ENCODE data around the gene GREB1.
"Not testable (repeated sequence)": the region's sequence is repeated elsewhere in the genome, so short reads cannot be mapped to it uniquely, and the experiment has no call there.

Gene GREB1

GRCh38 chr2:11659115-11659475 lies 125.2 kb downstream of the GREB1 start:
- H3K4me3 Mint-ChIP-seq: no peak overlapping the region
- H3K27ac Mint-ChIP-seq: no peak overlapping the region
- peaks cover 25 to 45% of the 10 kb centered on the region in 2 donors for H3K27me3 Mint-ChIP-seq
- peaks cover 7 to 11% of the 10 kb centered on the region in 2 donors for H3K9me3 Mint-ChIP-seq
- ATAC-seq (replicated peaks) (no peak), DNase-seq (no peak)
- H3K4me1 Mint-ChIP-seq: no peaks in the 10 kb centered on the region
- H3K36me3 Mint-ChIP-seq: peaks cover 5 to 9% of the 10 kb centered on the region in 2 donors

GRCh38 chr2:11659851-11660250 lies 126.0 kb downstream of the GREB1 start:
- Mint-ChIP-seq H3K27me3 (peaks cover 25 to 46% of the 10 kb centered on the region in 2 donors), H3K4me3 (no peak overlapping the region), H3K9me3 (peaks cover 7 to 11% of the 10 kb centered on the region in 2 donors), H3K27ac (no peak overlapping the region), H3K36me3 (peaks cover 5 to 9% of the 10 kb centered on the region in 2 donors), H3K4me1 (no peaks in the 10 kb centered on the region)
- DNase-seq (no peak), ATAC-seq (replicated peaks) (no peak)

- not testable (repeated sequence) for H3K27ac Mint-ChIP-seq; H3K4me3 Mint-ChIP-seq; ATAC-seq (replicated peaks); H3K36me3 Mint-ChIP-seq; H3K4me1 Mint-ChIP-seq; DNase-seq
- H3K27me3 Mint-ChIP-seq: peaks cover 22 to 43% of the 10 kb centered on the region in 2 donors
- H3K9me3 Mint-ChIP-seq: peaks cover 7 to 11% of the 10 kb centered on the region in 2 donors
These were observed 126.6 kb downstream of the GREB1 start for GRCh38 chr2:11660396-11660795.

GRCh38 chr2:11661891-11662435 lies 128.1 kb downstream of the GREB1 start:
- no peak overlapping the region for H3K4me3 Mint-ChIP-seq
- no peak for ATAC-seq (replicated peaks)
- H3K36me3 Mint-ChIP-seq: peaks cover 5 to 9% of the 10 kb centered on the region in 2 donors
- peaks cover 7 to 11% of the 10 kb centered on the region in 2 donors for H3K9me3 Mint-ChIP-seq
- peaks cover 21 to 45% of the 10 kb centered on the region in 2 donors for H3K27me3 Mint-ChIP-seq
- DNase-seq: no peak
- no peaks in the 10 kb centered on the region for H3K4me1 Mint-ChIP-seq
- no peak overlapping the region for H3K27ac Mint-ChIP-seq

- Mint-ChIP-seq H3K9me3 (peaks cover 7 to 11% of the 10 kb centered on the region in 2 donors), H3K27ac (no peak overlapping the region), H3K4me3 (no peak overlapping the region), H3K4me1 (no peaks in the 10 kb centered on the region), H3K27me3 (peaks cover 26 to 40% of the 10 kb centered on the region in 2 donors), H3K36me3 (peaks cover 5 to 9% of the 10 kb centered on the region in 2 donors)
- no peak for DNase-seq
- ATAC-seq (replicated peaks): no peak
These were observed 129.0 kb downstream of the GREB1 start for GRCh38 chr2:11662882-11663281.

- H3K27ac Mint-ChIP-seq: no peak overlapping the region
- DNase-seq: no peak
- H3K36me3 Mint-ChIP-seq: peaks cover 5 to 9% of the 10 kb centered on the region in 2 donors
- H3K4me1 Mint-ChIP-seq: no peaks in the 10 kb centered on the region
- peaks cover 7 to 11% of the 10 kb centered on the region in 2 donors for H3K9me3 Mint-ChIP-seq
- no peak overlapping the region for H3K4me3 Mint-ChIP-seq
- H3K27me3 Mint-ChIP-seq: peaks cover 26 to 46% of the 10 kb centered on the region in 2 donors
- no peak for ATAC-seq (replicated peaks)
These were observed 129.6 kb downstream of the GREB1 start for GRCh38 chr2:11663427-11663826.

- H3K4me3 Mint-ChIP-seq: no peak overlapping the region
- ATAC-seq (replicated peaks) (no peak), DNase-seq (no peak)
- H3K4me1 Mint-ChIP-seq: peaks cover under 1 to 3% of the 10 kb centered on the region in 2 donors
- H3K27me3 Mint-ChIP-seq: peaks cover 29 to 55% of the 10 kb centered on the region in 2 donors
- peaks cover 7 to 13% of the 10 kb centered on the region in 2 donors for H3K36me3 Mint-ChIP-seq
- H3K27ac Mint-ChIP-seq: no peak overlapping the region
- peaks cover 7 to 15% of the 10 kb centered on the region in 2 donors for H3K9me3 Mint-ChIP-seq
These were observed 131.2 kb downstream of the GREB1 start for GRCh38 chr2:11665028-11665427.

- ATAC-seq (replicated peaks): no peak
- peaks cover 30 to 60% of the 10 kb centered on the region in 2 donors for H3K27me3 Mint-ChIP-seq
- peaks cover 8 to 15% of the 10 kb centered on the region in 2 donors for H3K9me3 Mint-ChIP-seq
- H3K4me1 Mint-ChIP-seq: peaks cover 6 to 8% of the 10 kb centered on the region in 2 donors
- H3K36me3 Mint-ChIP-seq: peaks cover 7 to 13% of the 10 kb centered on the region in 2 donors
- DNase-seq: no peak
- H3K4me3 Mint-ChIP-seq: no peak overlapping the region
- no peak overlapping the region for H3K27ac Mint-ChIP-seq
These were observed 131.9 kb downstream of the GREB1 start for GRCh38 chr2:11665510-11666362.

GRCh38 chr2:11667194-11667593 lies 133.3 kb downstream of the GREB1 start:
- Mint-ChIP-seq H3K27me3 (peaks cover 21 to 47% of the 10 kb centered on the region in 2 donors), H3K4me1 (peaks cover 6 to 8% of the 10 kb centered on the region in 2 donors), H3K4me3 (no peak overlapping the region), H3K9me3 (peaks cover 7 to 11% of the 10 kb centered on the region in 2 donors), H3K36me3 (peaks cover 4 to 9% of the 10 kb centered on the region in 2 donors), H3K27ac (no peak overlapping the region)
- DNase-seq (no peak), ATAC-seq (replicated peaks) (no peak)

- H3K36me3 Mint-ChIP-seq: peaks cover 2 to 6% of the 10 kb centered on the region in 2 donors
- peaks cover 10 to 14% of the 10 kb centered on the region in 2 donors for H3K4me1 Mint-ChIP-seq
- H3K9me3 Mint-ChIP-seq: peaks cover 6 to 9% of the 10 kb centered on the region in 2 donors
- ATAC-seq (replicated peaks) (no peak), DNase-seq (no peak)
- no peak overlapping the region for H3K4me3 Mint-ChIP-seq
- H3K27me3 Mint-ChIP-seq: peaks cover 21 to 42% of the 10 kb centered on the region in 2 donors
- no peak overlapping the region for H3K27ac Mint-ChIP-seq
These were observed 134.2 kb downstream of the GREB1 start for GRCh38 chr2:11667866-11668637.

GRCh38 chr2:11669454-11670291 lies 135.8 kb downstream of the GREB1 start, which contains the start of gene NTSR2:
Gene NTSR2 (minus strand): TSS chr2:11670195. CDS start chr2:11670129, 66 bp downstream.
- Mint-ChIP-seq H3K4me1 (peaks cover 10 to 16% of the 10 kb centered on the region in 2 donors), H3K9me3 (peaks cover 2 to 4% of the 10 kb centered on the region in 2 donors), H3K27me3 (peaks cover 21 to 31% of the 10 kb centered on the region in 2 donors), H3K36me3 (peaks cover 2 to 4% of the 10 kb centered on the region in 2 donors), H3K4me3 (no peak within 1 kb of the TSS), H3K27ac (no peak within 1 kb of the TSS)
- peak; percentile 73 to 80 for ATAC-seq (replicated peaks)
- no peak for DNase-seq

GRCh38 chr2:11672407-11672806 lies 138.6 kb downstream of the GREB1 start:
- Mint-ChIP-seq H3K4me3 (no peak overlapping the region), H3K27ac (no peak overlapping the region), H3K36me3 (peaks cover 2 to 4% of the 10 kb centered on the region in 2 donors), H3K27me3 (peaks cover 41 to 42% of the 10 kb centered on the region in 2 donors), H3K9me3 (peaks cover 2 to 13% of the 10 kb centered on the region in 2 donors), H3K4me1 (peaks cover 10 to 16% of the 10 kb centered on the region in 2 donors)
- ATAC-seq (replicated peaks) (peak; percentile 43 to 52), DNase-seq (no peak)

- Mint-ChIP-seq H3K9me3 (peaks cover 2 to 10% of the 10 kb centered on the region in 2 donors), H3K4me1 (peaks cover 7 to 16% of the 10 kb centered on the region in 2 donors), H3K4me3 (no peak overlapping the region), H3K27ac (no peak overlapping the region), H3K27me3 (peaks cover 48 to 49% of the 10 kb centered on the region in 2 donors), H3K36me3 (no peaks in the 10 kb centered on the region)
- DNase-seq (no peak), ATAC-seq (replicated peaks) (no peak)
These were observed 141.1 kb downstream of the GREB1 start for GRCh38 chr2:11674983-11675382.
